Measurements from ENCODE around the gene COL25A1. TPM values are rescaled to one million over a fixed set of nuclear protein-coding genes. Genes with fewer than 3 reads are reported as not detected.

COL25A1 gene
- total RNA-seq, 1 donor from 2014 or later = 0.37 TPM

DNA sequence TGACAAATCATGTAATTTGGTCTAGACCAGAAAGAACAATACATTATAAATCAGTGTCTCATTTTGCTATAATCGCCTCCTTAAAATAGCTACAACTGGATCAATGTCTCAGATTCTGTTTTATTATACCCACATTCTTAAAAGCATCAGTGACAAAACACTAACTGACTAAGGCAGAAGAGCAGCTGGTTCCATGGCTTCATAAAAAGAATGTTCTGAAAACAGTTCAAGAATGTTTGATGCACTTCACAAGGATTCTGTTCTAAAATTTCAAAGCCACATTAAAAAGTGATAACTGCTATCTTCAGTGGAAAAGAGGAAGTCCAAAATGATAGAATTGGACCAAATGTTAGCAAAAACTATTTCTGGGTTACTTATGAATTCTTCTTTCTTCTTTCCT is 69.8 kb downstream of the COL25A1 start:
- no peak for DNase-seq
- intact Hi-C loops (cut with micrococcal nuclease) = no loop called here
- no peak for ATAC-seq

DNA sequence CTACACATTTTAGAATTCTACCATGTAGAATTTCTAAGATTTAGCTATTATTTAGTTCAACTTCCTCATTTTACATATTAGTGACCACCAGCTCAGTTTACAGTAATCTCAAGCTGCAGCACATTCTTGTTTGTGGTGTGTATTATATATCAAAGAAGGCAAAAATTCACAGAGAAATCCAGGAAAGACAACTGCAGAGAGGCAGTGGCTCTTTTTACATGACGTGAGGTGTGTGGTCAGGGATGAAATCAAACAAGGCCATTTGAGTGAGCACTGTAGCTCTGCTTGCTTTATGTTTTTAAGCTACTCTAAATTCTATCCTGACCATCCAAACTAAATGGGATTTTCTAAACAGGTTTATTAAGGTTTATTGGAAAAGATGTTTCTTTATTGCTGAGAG is 71.1 kb downstream of the COL25A1 start:
- ATAC-seq (no peak), DNase-seq (no peak)
- intact Hi-C loops (cut with micrococcal nuclease) = no loop called here

DNA sequence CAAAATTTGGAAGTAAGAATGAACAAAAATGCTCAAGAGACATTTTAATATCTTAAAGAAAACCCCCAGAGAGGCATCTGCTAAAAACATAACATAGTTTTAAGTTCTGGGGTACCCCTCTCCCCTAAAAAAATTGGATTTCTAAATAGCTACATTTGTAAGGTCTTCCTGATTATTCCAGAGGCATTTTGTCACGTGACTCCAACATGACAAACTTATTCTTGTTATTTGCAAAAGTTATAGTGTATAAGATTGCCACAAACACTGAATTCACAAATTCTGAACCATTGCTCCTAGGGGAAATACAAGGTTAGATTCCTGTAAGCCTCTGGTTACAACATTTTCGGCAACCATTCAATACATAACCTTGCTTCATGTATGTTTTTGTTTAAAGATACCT is 73.4 kb downstream of the COL25A1 start:
- intact Hi-C loops (cut with micrococcal nuclease) = no loop called here
- DNase-seq = no peak
- ATAC-seq = no peak

DNA sequence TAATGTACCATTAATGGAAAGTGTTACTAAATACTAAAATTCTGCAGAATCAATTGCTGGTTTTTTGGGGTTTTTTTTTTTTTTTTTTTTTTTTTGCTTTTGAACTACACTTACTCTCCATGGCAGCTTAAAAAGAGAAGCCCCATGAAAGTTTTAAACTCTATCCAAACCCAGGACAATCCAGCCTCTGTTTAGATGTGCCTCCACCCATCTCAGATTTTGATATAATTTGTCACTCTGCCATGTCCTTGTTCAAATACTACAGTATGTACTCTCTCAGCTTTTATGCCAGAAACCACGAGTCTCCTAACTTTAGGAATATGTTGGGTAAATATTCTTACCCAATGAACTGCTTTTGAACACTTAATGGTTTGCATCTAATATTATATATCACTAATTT is 84.2 kb downstream of the COL25A1 start:
- DNase-seq (no peak), ATAC-seq (peak; percentile 31)
- intact Hi-C loops (cut with micrococcal nuclease) = no loop called here

DNA sequence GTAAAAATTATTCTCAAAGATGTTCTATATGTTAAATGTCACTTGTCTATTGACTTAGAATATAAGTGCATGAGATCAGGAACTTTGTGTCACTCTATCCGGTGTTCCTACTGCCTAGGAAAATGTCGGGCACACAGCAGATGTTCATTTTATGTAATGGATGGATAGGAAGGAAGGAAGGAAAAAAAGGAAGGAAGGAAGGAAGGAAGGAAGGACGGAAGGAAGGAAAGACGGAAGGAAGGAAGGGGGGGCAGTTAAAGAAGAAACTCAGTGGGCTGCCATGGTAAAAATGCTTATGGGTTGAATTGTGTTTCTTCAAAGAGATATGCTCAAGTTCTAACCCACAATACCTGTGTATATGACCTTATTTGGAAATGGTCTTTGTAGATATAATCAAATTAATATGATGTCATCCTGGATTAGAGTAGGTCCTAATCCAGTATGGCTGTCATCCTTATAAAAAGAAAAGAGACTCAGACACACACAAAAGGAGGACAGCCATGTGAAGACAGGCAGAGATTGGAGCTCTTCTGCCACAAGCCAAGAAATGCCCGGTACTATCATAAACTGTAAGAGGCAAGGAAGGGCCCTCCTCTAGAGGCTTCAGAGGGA is 86.3 kb downstream of the COL25A1 start:
- no peak for ATAC-seq
- DNase-seq = no peak
- intact Hi-C loops (cut with micrococcal nuclease) = no loop called here

DNA sequence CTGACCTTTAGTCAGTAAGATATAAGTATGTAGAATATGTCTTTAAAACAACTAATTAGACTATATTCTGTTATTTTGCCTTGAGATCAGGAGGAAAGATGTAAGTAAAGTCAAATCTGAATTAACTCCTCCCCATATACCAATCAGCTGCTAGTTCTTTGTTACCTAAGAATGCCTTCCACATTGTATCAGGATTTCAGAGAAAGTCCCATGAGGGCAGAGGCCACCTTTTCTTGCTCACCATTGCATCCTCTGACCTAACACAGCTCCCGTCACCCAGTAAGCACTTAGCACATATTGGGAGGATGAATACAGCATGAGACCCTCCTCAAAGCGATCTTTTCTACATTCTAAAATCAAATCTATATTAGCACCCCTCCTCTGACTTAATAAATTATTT is 87.0 kb downstream of the COL25A1 start:
- DNase-seq (no peak), ATAC-seq (no peak)
- intact Hi-C loops (cut with micrococcal nuclease) = no loop called here

DNA sequence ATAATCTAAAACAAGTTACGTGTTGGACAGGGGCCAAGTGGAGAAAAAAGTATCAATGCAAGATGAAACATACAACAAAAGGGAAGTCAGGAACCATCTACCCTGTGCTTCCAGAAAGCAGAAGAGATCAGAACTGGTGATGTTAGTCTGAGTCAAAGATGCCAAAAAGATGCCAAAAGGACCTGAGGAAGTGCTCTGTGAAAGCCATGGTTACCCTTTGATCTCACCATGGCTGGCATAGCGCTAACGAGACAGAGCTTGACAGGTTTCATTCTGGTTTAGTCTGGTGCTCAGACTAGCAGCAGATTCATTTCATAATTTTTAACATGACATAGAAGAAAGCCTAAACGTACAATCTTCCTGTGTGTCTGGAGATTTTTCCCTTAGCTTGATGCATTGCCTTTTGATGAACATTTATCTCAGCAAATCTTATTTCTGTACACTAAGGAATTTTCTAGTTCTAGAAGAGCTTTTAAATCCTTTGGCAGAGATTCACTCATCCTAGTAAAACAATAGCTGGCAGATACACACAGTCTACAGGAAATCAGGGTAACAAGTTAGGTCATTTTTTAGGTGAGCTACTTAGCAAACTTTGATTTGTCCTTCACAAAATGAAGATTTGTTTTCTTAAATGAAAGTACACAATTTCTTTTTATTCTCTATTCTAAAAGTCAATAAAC is 87.7 kb downstream of the COL25A1 start:
- intact Hi-C loops (cut with micrococcal nuclease) = no loop called here

DNA sequence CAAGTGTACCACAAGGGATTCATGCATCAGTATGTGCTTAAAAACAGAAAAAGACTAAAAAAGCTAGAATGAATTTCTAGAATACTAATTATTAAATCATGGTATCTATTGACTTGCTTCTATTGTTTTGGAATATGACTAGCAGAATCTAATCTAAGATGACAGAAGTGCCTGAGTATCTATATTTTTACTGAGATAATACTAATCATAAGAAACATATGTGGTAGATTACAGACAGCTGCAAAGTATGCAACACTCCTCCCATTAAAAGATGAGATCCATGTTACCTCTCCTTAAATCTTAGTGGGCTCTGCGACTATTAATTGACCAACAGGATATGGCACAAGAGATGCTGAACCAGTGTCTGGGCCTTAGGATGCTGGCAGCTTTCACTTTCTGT is 89.4 kb downstream of the COL25A1 start:
- ATAC-seq (no peak), DNase-seq (no peak)
- intact Hi-C loops (cut with micrococcal nuclease) = no loop called here

More for the DNA sequence above, 87.7 kb downstream of the COL25A1 start:
- ATAC-seq (peak; percentile 25), DNase-seq (no peak)

DNA sequence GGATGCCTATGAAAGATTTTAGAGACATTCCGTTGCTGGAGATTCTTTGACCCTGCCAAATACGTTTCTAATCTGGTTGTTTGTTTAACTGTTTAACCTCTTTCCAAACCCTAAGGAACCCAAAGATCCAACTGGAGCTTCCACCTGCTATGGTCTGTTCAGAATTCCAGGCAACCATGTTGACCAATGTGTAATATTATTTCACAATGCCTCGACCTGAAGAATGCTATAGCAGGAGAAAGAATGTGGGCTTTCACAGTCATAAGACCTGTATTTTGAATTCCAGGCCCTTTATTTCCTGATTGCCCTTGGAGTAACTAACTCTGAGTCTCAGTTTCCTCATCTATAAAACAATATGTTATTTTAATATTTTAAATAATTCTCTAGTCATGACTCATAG is 90.8 kb downstream of the COL25A1 start:
- no peak for DNase-seq
- intact Hi-C loops (cut with micrococcal nuclease) = no loop called here
- no peak for ATAC-seq

DNA sequence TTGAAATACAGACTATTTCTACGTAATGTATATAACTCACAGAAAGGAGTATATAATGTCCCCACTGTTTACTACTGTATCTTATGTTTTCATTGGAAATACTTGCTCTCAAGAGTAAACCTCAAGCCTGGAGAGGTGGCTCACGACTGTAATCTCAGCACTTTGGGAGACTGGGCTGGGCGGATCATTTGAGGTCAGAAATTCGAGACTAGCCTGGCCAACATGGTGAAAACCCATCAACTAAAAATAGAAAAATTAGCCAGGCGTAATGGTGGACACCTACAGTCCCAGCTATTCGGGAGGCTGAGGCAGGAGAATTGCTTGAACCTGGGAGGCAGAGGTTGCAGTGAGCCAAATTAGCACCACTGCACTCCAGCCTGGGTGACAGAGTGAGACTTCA is 92.8 kb downstream of the COL25A1 start:
- intact Hi-C loops (cut with micrococcal nuclease) = no loop called here
- ATAC-seq = no peak

DNA sequence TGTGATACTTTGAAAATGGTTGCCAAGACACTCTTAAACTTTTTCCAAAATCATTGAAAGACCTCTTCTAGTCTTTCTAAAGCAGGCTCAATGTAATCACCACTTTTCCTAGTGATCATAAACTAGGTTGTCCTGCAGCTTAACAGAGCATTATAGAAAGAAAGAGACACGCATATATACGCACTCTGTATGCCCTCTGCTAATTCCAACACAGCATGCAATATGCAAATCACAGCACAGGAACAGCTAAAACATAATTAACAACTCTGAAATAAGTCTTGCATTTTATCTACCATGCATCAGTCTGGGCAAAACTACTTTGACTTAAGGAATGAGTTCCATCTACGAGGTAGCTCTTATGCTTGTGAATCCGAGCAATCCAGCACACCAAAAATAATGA is 94.6 kb downstream of the COL25A1 start:
- intact Hi-C loops (cut with micrococcal nuclease) = no loop called here
- ATAC-seq (no peak), DNase-seq (no peak)

More for the DNA sequence above, 92.8 kb downstream of the COL25A1 start:
- no peak for DNase-seq

DNA sequence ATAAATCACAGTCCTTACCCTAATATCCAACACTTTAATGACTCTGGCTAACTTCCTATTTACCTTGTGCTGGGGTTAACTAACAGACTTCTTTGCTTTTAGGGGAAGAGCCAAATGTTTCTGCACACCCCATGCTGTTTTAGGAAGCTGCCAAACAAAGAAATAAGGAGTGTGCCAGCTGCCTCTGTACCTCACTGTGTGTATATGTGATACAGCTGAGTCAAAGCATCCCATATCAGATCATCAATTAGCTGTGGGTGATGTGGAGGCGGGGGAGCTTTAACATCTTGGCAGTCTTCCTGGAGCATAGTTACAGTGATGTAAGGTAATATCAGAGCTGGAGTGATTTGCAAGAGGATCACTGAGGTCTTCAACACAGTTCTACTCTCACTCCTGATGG is 95.4 kb downstream of the COL25A1 start:
- ATAC-seq (no peak), DNase-seq (no peak)
- intact Hi-C loops (cut with micrococcal nuclease) = no loop called here

DNA sequence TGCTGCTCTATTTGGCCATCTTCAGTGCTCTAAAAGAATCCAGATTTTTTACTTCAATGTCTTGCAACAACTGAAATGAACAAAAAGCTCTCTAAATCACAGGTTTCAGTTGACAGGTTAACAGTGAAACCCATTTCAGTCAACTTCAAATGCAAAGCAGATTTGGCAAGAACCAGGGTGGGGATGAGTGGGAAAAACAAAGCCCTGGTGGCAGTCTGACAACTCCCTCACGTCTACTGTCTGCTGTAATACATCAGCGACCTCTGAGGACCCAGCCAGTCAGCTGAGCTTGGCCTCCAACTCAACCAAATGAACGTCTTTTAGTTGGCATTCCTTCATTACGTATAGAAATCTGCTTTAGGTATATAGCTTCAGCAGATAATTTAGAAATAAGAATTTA is 95.8 kb downstream of the COL25A1 start:
- intact Hi-C loops (cut with micrococcal nuclease) = no loop called here
- ATAC-seq = no peak

DNA sequence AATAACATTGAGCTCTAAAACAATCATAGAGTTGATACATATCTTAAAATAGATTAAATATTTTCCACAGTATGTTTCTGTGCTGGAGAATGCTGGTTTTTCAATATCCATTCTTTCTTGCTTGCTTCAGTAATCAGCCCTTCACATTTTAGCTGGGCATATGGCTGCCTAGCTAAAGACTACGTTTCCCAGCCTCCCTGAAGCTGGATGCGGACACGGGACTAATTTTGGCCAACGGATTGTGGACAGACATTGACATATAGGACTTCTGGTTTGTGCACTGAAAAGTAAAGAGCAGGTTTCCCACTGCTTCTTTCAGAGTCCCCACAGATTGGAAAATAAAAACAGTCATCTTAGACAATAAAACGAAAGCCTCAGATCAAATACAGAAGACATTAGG is 97.3 kb downstream of the COL25A1 start:
- DNase-seq (no peak), ATAC-seq (no peak)
- intact Hi-C loops (cut with micrococcal nuclease) = no loop called here

More for the DNA sequence above, 95.8 kb downstream of the COL25A1 start:
- no peak for DNase-seq

DNA sequence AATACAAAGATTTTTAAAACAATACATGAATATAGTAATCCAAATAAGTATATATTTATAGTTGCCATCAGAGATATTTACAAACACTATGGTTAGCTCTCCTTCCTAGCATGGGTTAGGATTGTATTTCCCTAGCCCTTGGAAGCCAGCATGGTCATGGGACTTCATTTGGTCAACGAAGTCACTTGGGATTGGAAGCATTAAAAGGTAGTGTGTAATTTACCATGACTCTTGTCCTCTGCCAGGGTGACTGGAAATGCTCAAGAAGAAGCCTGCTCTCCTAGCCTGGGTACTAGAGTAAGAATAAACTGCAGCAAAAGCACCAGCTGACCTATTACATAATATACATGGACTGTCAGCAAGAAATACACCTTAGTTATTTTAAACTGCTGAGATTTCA is 102.9 kb downstream of the COL25A1 start:
- intact Hi-C loops (cut with micrococcal nuclease) = no loop called here
- no peak for ATAC-seq
- no peak for DNase-seq

DNA sequence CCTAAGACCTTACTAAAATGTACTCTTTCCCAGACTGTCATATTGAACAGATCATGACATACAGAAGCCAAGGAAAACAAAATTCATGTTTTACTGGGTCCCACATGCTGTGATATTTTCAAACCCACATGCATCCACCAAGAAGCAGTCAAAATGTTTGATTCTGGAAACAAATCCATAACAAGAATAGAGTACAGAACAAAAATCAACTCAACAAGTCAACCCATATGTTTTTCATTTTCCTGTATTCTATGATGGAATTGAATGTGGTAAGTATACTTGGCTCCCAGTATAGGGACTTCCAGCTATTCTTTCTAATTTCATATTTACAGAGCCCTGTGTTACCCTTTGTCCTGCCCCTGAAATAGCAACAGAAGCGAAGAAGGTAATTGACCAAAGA is 106.8 kb downstream of the COL25A1 start:
- DNase-seq (no peak), ATAC-seq (no peak)
- intact Hi-C loops (cut with micrococcal nuclease) = no loop called here

DNA sequence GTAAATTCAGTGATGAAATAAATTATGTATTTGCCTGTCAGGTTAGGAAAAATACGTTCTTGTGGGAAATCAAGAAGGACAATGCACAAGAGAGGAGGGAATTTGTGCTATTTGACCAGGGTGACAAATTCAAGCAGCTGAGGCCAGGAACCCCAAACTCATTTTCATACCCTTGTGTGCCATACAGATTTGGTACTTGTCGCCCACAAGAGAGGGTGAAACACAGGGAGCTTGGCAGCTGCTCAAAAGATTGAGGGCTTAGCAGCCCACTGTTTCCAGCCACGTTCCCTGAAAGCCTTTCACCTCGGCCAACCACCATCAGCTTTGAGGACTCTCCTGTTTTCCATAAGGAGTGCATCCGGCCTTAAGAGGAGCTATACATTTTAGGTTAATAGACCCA is 111.2 kb downstream of the COL25A1 start:
- intact Hi-C loops (cut with micrococcal nuclease) = no loop called here
- ATAC-seq (no peak), DNase-seq (no peak)

DNA sequence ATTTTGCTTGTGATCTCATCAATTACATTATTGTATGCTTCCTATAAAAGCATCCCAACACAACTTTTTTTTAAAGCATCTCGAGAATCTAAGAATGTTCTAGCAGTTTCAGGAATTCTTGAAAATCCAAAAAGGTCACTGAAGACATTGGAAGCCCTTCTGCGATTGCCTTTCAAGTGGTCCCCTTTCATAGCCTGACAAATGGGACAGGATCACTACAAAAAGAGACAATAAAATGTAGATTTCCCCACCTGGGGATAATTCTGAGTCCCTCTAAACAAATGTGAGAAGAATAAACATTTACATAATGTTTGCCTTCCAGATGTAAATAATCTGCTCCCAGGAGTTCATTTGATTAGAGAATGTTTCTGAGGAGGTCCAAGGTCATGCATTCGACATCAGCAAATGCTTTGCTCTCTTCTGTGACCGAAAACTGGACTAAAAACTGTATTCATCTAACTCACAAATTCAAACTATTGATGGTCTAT is 116.0 kb downstream of the COL25A1 start:
- ATAC-seq (no peak), DNase-seq (no peak)
- intact Hi-C loops (cut with micrococcal nuclease) = no loop called here

DNA sequence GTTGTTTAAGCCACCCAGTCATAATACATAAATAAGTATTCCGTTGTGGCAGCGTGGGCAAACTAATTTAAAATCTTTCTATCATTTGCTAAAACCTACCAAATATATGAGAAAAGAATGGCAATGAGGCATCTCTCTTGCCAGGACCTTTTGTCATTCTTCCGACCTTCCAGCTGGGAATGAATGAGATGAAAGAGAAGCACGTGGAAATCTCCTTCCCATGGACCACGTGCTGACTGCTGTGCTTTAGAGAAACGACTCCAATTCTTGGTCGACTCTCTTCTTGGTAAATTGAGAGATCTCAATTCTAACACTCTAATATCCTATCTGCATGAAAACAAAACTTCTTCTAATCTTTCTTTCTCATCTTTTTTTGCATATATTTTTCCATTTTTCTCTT is 116.5 kb downstream of the COL25A1 start:
- DNase-seq (no peak), ATAC-seq (no peak)
- intact Hi-C loops (cut with micrococcal nuclease) = no loop called here

DNA sequence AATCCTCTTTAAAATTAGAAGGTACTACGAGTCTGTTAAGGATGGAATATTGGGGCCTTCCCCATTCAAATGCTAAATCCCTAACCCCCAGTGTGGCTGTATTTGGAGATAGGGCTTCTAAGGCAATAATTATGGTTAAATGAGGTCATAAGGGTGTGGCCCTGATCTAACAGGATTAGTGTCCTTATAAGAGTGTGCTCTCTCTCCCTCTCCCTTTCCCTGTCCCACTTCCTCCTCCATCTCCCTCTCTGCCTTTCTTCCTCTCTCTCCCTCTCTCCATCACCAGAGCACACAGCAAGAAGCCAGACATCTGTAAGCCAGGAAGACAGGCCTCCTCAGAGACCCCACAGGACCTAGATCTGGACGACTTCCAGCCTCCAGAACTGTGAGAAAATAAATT is 116.9 kb downstream of the COL25A1 start:
- ATAC-seq = no peak
- intact Hi-C loops (cut with micrococcal nuclease) = no loop called here
- no peak for DNase-seq

DNA sequence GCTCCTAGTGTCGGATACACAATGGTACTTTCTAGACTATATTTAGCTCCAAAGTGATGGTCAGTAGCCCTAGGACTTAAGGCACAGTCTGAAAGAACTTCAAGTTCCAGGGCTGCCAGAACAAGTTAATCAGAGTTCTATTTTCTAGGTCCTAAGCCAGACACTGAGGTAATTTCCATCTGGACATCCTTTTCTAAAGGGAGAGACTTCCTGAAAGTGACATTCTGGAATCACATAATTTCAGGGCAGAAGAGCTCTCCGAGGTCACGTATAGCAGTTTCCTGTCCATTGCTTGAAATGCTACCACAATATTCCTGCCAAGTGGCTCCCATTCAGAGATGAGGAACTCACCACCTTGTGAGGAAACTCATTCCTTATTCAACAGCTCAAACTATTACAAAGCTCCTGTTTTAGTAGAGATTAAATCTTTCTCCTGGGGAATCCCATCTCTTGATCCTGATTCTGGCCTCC is 117.9 kb downstream of the COL25A1 start:
- ATAC-seq (peak; percentile 96), DNase-seq (peak; percentile 61)
- intact Hi-C loops (cut with micrococcal nuclease) = no loop called here
